Thyroid gland (tissue), 4 donors: Measurements from ENCODE around the gene KRTAP10-5. TPM values are rescaled to one million over a fixed set of nuclear protein-coding genes. Genes with fewer than 3 reads are reported as not detected.

Source experiments
- DNase-seq, 2 donors: peaks; one replicate each; pipeline ENCODE4 v3.0.0-alpha.2; 2019
- H3K27ac ChIP-seq, 3 donors: fragments of 200-600 bp; sonication (generic); 1 replicate in 2 of 3; 2 replicates in 1 of 3; pipeline ENCODE4 v1.5.1; 2016 to 2019; ENCODE audit warnings: mild to moderate bottlenecking in 1 of 3, moderate library complexity in 1 of 3
- H3K27me3 ChIP-seq: fragments of 200-600 bp; sonication (generic); one replicate; pipeline ENCODE4 v1.5.1; 2019
- H3K36me3 ChIP-seq, 2 donors: fragments of 200-600 bp; sonication (generic); one replicate each; pipeline ENCODE4 v1.5.1; 2016 to 2019
- H3K4me1 ChIP-seq, 2 donors: fragments of 200-600 bp; sonication (generic); one replicate each; pipeline ENCODE4 v1.5.1; 2017 to 2019
- H3K4me3 ChIP-seq, 3 donors: fragments of 200-600 bp; sonication (generic); replicated peaks in 1 of 3; 1 replicate in 2 of 3; 2 replicates in 1 of 3; pipeline ENCODE4 v1.5.1; 2016; ENCODE audit warnings: mild to moderate bottlenecking in 1 of 3
- H3K9me3 ChIP-seq: fragments of 200-600 bp; sonication (generic); one replicate; pipeline ENCODE4 v1.5.1; 2017
- CTCF ChIP-seq, 6 experiments: fragments of 200-600 bp in 3 of 6; fragments of 450-650 bp in 3 of 6; sonication (generic) in 3 of 6; IDR thresholded peaks; one replicate each; pipeline ENCODE4 v1.5.1; 2016 to 2019; ENCODE audit warnings: antibody characterized with exemption in 6 of 6, mild to moderate bottlenecking in 2 of 6, inconsistent platforms in 1 of 6, moderate library complexity in 1 of 6
- POLR2A ChIP-seq, 2 donors: fragments of 450-650 bp; IDR thresholded peaks; one replicate each; pipeline ENCODE4 v1.6.1; 2017; ENCODE audit warnings: antibody characterized with exemption in 2 of 2, mild to moderate bottlenecking in 2 of 2, moderate library complexity in 1 of 2
- WGBS, 2 donors: methylation state at CpG; one replicate each; pipeline ENCODE4 v1.1.5; 2017; 5-methylcytosine and 5-hydroxymethylcytosine counted together
- intact Hi-C: fragments of 100-400 bp; cut with DNase I; formaldehyde crosslinking; loops from one replicate; pipeline ENCODE4 v1.15.1; 2023
- total RNA-seq, 4 donors: library from RNA; depleted of rRNA; stranded (reverse); fragments of >200 nt; gene quantifications; one replicate each; pipeline ENCODE4 v1.2.3, GENCODE V29; 2016

Gene KRTAP10-5
- total RNA-seq, 4 donors from 2014 or later = 0.78 TPM; not detected in 3

DNA sequence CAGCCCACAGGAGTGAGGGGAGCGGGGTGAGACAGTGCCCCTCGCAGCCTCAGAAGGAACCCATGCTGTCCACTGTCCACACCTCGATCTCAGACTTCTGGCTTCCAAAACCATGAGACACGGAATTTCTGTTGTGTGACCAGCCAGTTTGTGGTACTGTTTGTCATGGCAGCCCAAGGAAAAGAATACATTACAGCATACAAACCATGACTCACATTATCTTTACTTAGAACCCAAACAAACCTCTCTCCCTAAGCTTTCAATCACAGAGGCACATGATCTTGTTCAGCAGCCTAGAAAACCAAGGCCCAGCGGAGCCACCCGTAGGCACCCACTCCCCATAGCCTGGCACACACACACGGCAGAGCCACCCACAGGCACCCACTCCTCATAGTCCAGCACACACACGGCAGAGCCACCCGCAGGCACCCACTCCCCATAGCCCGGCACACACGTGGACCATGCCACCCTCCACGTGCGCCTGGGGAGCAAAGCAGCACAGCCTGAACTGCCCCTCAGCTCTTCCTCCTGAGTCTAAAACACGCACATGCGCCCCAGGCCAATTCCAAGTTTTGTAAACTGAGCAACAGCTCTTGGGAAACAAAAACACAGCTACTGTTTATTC is 7.3 kb downstream of the KRTAP10-5 start:
- DNase-seq = no peak
- intact Hi-C loops = no loop called here
- no peak for TF ChIP-seq CTCF (IDR thresholded peaks at IDR 0.05)
- no peak for TF ChIP-seq POLR2A (IDR thresholded peaks at IDR 0.05)
- H3K36me3 ChIP-seq = no peaks in the 10 kb centered on the region
- no peaks in the 10 kb centered on the region for H3K27me3 ChIP-seq
- 85 to 94% methylated on average over 13 to 15 of the region's 15 CpGs for WGBS, 2 donors
- H3K27ac ChIP-seq = no peak overlapping the region
- no peak overlapping the region for H3K4me3 ChIP-seq
- H3K4me1 ChIP-seq = no peaks in the 10 kb centered on the region
- H3K9me3 ChIP-seq = no peaks in the 10 kb centered on the region

DNA sequence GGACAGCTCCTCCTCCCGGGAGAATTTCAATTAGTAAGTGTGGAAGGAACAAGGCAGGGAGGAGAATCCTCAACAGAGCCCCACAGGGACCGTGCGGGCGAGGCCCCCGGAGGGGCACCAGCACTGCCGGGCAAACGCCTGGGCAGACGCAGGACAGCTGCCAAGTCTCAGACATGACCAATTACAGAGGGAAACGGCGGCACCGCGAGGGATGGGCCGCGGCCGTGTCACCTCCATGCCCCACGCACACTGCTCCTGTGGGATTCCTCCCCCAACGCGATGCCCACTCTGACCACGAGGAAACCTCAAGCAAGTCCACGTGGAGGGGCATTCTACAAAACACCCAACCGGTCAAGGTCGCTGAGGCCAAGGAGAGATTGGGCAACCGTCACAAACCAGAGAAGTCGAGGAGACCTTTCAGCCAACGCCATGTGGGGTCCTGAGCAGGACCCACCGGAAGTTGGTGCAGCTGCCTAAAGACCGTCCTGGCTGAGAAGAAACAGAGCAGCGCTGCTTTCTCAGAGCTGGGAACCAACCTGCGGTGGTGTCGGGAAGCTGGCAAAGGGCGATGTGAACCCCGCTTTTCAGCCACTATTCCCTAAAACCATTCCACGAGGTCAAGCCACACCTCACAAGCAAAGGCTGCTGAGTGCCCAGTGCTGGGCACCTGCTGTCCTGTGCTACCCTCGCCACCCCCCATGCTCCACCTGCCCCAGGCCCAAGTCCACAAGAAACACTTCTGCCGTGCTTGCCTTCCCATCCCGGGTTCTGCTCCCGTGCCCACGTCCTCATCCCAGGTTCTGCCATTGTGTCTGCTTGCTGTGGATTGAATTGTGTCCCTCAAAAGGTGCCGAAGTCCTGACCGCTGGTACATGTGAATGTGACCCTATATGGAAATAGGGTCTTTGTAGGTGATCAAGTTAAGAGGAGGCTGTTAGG is 8.3 kb downstream of the KRTAP10-5 start:
- no peak for TF ChIP-seq CTCF (IDR thresholded peaks at IDR 0.05)
- no peak for TF ChIP-seq POLR2A (IDR thresholded peaks at IDR 0.05)
- no peak for DNase-seq
- H3K27ac ChIP-seq = no peak overlapping the region
- H3K4me3 ChIP-seq = no peak overlapping the region
- no peaks in the 10 kb centered on the region for H3K9me3 ChIP-seq
- intact Hi-C loops = no loop called here
- H3K36me3 ChIP-seq = no peaks in the 10 kb centered on the region
- no peaks in the 10 kb centered on the region for H3K27me3 ChIP-seq
- 91 to 92% methylated on average over 40 of the region's 40 CpGs for WGBS, 2 donors
- no peaks in the 10 kb centered on the region for H3K4me1 ChIP-seq

GRCh38 chr21:44571296-44571695 is 9.1 kb downstream of the KRTAP10-5 start:
- no peak for DNase-seq
- no peaks in the 10 kb centered on the region for H3K4me1 ChIP-seq
- 86 to 95% methylated on average over 3 to 4 of the region's 4 CpGs for WGBS, 2 donors
- intact Hi-C loops = no loop called here
- no peak overlapping the region for H3K27ac ChIP-seq
- H3K9me3 ChIP-seq = no peaks in the 10 kb centered on the region
- H3K4me3 ChIP-seq = no peak overlapping the region
- no peaks in the 10 kb centered on the region for H3K27me3 ChIP-seq
- H3K36me3 ChIP-seq = no peaks in the 10 kb centered on the region
- TF ChIP-seq POLR2A (IDR thresholded peaks at IDR 0.05) (no peak), CTCF (IDR thresholded peaks at IDR 0.05) (no peak)

DNA sequence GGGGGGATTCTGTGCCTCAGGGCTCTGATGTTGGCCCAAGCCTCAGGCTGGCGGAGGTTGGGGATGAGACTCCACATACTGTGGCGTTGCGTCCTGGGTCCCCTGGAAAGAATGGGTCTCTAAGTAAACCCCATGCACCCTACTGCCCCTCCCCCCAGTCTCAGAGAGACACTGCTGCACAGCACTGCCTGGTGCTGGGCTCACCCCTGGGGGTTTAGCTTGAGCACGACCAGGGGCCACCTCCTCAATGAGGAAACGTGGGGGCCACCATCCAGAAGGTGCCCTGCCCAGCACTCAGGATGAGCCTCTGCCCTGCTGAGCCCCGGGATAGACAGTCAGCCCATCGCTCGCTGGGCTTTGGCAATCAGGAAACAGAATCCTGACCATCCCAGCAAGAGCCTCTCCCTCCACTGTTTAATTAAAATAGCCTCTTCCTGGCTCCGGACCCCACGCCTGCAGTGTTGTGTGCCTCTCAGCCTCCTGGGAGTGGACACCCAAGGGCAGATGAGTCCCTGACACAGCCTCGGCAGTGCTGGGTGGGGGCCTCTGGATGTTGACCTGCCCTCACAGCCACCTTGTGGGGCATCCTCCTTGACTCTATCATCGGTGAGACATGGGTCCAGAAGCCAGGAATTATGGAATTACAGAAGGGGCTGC is 10.4 kb downstream of the KRTAP10-5 start:
- TF ChIP-seq CTCF (IDR thresholded peaks at IDR 0.05) (no peak), POLR2A (IDR thresholded peaks at IDR 0.05) (no peak)
- no peak for DNase-seq

More for the DNA sequence above, 10.4 kb downstream of the KRTAP10-5 start:
- intact Hi-C loops = no loop called here
- H3K27ac ChIP-seq = no peak overlapping the region
- no peaks in the 10 kb centered on the region for H3K9me3 ChIP-seq
- no peaks in the 10 kb centered on the region for H3K27me3 ChIP-seq
- no peaks in the 10 kb centered on the region for H3K4me1 ChIP-seq
- H3K36me3 ChIP-seq = no peaks in the 10 kb centered on the region
- 76 to 82% methylated on average over 3 to 12 of the region's 12 CpGs for WGBS, 2 donors
- no peak overlapping the region for H3K4me3 ChIP-seq
